Pulmonary artery endothelial cell (primary cell): Measurements from ENCODE around the gene ZFP14. TPM values are rescaled to one million over a fixed set of nuclear protein-coding genes. Genes with fewer than 3 reads are reported as not detected.
"Not testable (repeated sequence)": the region's sequence is repeated elsewhere in the genome, so short reads cannot be mapped to it uniquely, and the experiment has no call there.

ENCODE experiments used
- DNase-seq: peaks from one replicate; pipeline ENCODE4 v3.0.0-alpha.2; 2011; ENCODE audit warnings: low read depth, low spot score
- total RNA-seq: library from RNA; depleted of rRNA; stranded (reverse); fragments of >200 nt; gene quantifications from 2 replicates; pipeline ENCODE4 v1.2.3, GENCODE V29; 2014

Gene ZFP14
- total RNA-seq, 1 donor from 2014 or later = 2.2 TPM

DNA sequence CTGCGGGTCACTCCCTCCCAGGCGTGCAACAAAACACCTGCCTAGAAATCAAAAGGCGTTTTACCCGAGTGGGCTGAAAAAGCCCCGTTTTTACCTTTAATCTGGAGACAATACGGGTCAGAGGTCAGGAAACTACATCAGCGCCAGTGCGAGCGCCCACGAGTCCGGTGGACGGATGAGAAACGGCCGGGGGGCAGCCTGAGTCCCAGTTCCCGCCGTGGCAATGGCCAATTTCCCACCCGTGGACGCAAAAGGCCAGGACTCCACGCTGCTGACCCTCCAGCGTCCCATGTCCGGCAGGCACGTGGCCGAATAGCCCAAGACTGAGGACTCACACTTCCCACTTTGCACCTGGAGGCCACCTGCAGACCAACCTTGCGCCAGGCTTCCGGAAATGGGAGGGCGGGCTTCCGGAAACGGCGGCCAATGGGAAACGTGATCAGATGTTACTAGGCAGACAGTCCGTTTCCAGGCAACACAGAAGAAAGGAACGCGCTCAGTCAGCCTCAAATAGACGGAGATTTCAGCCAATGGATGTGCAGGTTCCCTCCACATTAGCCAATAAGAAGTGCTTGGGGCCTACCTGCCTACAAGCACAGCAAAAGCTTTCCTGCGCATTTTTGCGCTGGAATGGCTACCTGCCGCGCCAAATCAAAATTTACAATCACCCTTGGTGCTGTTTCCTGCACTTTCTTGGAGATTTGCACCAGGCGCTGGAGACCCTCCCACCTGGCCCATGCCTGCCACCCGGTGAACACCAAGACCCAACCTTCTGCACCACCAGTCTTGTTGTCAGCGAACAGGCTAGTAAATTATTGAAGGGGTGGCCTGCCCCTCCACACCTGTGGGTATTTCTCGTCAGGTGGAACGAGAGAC is 47.4 kb downstream of the ZFP14 start:
- DNase-seq = peak; percentile 82

DNA sequence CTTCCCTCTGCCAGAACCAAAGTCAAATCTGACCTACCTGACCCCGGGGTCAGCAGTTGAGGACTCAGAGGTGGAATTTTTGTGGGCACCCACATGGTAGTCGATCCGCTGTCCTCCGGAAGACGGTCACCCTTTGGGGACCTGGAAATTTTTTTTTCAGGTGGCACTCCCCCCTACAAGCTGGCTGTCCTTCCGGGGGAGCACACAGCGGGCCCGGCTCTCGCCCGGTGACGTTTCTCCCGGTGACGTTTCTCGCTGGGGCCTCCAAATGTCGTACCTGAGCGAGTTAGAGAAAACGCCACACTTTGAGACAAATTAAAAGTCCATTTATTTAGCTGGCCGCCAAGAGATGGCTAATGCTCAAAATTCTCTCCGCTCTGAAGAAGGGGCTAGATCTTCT is 48.8 kb downstream of the ZFP14 start:
- no peak for DNase-seq

DNA sequence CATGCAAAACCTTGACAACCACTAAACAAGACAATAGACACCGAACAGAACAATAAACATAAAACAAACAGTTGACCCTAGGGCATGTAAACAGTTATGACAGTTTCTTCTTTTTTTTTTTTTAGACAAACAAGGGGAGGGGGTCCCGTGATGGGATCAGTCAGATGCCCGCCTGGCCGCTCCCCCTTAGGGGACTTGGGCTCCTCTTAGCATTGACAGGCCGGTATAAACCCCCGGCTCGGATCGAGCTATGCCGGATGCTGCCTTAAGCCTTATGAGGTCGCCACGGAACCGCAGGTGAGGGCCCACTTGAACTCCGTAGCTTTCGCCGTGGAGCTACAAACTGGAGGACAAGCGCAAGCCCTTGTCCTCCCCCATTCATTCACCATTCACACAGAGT is 49.5 kb downstream of the ZFP14 start:
- not testable (repeated sequence) for DNase-seq

DNA sequence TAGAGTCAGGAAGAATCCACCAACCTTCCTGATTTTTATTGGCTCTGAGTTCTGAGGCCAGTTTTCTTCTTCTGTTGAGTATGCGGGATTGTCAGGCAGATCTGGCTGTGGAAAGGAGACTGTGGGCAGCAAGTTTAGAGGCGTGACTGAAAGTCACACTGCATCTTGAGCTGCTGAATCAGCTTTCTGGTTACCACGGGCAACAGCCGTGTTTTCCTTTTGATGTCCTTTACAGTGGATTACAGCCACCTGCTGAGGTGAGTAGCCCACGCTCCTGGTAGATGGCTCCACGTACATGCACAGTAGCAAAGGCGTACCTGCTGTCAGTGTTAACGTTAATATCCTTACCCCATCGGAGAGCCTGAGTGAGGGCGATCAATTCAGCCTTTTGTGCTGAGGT is 52.4 kb downstream of the ZFP14 start:
- DNase-seq = not testable (repeated sequence)

DNA sequence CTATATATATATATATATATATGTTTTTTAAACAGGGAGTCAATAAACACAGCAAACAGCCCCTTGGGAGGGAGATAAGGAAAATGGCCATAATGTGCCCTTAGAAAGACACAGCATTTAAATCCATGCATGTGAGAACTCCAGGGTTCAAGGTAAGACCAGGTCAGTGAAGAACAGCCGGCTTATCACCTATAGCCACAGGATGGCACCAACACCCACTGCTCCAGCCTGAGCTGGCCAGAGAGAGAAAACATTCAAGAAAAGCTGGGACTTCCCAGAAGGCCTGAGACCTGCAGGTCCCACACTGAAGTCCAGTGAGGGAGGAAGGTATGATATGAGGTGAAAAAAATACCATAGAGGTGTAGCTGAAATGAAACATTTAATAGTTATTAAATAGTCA is 63.8 kb downstream of the ZFP14 start:
- not testable (repeated sequence) for DNase-seq

DNA sequence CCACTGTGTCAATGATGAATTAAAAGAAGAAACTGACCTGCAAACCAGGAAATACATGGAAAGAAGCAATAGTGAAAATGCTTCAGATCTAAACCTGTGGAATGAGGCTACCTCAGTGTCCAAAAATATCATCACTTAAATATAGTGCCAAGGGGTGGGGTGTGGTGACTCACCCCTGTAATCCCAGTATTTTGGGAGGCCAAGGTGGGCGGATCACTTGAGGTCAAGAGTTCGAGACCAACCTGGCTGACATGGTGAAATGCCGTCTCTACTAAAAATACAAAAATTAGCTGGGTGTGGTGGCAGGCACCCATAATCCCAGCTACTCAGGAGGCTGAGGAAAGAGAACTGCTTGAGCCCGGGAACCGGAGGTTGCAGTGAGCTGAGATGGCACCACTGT is 64.9 kb downstream of the ZFP14 start:
- DNase-seq = not testable (repeated sequence)

DNA sequence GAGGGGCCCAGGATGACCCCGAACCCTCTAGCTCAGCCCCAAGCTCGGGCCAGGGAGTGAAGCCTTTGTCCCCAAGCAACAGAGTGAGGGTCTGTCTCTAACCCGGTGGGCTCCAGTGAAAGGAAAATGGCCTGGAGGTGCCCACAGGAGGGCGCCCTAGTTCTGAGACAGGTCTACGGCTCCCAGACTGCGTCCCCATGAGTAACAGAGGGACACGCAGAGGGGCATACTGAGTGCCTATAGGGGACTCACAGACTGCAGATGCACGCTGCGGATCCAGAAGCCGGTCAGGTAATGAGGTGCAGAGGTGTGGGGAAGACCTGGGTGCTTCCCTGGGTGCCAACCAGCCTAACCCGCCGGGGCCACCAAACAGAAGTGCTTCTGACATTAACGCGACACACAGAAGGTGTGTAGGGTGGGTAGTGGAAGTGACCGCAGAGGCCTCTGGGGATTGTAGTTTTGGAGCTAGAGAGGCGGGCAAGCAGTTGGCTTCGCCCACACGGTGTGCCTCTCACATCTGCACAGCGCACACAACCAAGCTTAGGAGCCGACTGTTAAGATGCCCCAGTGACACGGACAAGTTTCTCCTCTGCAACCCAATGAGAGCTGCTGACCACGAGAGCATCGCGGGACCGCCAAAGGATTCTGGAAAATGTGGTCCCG is 67.8 kb downstream of the ZFP14 start:
- DNase-seq = not testable (repeated sequence)

DNA sequence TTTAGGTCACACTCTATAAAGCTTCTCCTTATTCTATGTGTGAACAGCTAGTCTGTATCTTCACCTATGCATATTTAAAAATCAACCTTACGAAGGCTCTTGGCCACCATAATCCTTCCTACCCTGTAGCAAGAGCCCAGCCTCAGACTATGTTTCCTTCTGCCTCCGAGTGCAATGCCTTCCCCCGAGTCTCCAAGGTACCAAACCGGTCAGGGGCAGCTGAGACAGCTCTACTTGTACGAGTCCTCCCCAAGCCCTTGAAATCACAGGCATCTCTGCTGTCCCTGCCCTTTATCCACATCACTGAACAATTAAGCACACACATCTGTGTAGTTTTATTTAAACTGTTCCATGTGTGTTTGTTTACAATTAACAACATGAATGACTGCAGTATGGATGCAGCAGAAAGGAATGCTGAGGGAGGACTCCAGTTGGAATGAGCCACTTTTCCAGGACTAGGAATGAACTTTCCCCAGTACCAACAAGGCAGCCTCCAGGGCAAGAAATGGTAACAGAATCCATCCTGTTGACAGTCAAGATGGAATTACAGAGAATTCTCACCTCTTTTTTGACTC is 68.5 kb downstream of the ZFP14 start:
- not testable (repeated sequence) for DNase-seq

DNA sequence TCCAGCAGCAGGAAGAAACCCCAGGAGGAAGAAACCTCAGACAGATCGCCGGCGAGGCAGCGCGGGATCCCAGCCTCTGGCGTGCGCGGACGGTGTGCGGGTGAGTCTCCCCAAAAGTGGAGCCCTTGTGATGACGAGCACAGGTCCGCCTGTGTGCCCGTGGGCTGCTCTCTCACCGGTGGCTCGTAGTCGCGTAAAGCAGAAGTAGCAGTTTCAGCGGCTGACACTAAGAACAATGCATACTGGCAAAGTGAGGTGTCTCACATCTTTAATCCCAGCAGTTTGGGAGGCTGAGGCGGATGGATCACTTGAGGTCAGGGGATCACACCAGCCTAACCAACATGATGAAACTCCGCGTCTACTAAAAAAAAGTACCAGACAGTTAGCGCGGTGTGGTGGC is 69.2 kb downstream of the ZFP14 start:
- DNase-seq = not testable (repeated sequence)

DNA sequence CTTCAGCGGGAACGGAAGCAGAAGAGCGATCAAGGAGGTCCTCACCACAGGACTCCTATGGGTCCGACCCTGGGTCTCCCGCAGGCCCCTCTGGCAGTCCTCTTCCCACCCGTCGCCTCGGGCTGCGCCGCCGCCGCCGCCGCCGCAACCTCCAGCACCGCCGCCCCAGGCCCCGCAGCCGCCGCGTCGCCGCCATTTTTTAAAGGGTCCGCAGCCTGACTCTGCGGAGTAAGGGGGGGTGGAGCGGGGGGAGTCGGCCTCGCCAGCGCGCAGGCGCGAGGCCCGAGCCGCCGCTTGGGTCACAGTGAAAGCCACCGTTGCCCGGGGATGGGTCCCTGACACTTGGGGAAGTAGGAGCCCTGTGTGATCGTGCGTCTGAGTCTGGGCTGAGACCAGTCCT is 69.7 kb downstream of the ZFP14 start:
- not testable (repeated sequence) for DNase-seq

DNA sequence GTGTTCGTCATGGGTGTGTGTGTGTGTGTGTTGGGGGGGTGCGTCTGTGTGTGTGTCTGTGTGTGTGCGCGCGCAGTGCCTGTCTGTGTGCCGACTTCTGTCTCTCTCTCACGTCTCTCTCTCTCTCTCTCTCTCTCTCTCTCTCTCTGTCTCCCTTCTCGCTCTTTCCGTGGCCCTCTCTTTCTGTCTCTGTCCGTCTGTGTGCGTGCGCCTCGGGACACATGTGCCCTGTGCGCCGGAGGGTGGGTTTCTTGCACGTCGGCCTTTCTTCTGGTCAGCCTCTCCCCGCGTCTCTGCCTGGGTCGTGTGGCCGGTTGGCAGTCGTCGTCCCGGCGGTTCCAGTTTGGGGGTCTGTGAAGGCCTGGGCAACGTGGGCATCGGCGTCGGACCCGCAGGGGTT is 86.7 kb downstream of the ZFP14 start:
- not testable (repeated sequence) for DNase-seq

Other genes starting within 250 kb of the ZFP14 start
- gene CAPNS1, start 239.1 kb downstream of the ZFP14 start, total RNA-seq = 308 and 425 TPM in 2 replicates
- 6.6 and 10.8 TPM in 2 replicates for gene COX7A1, start 226.8 kb downstream of the ZFP14 start, total RNA-seq
- gene ZNF565, start 164.5 kb downstream of the ZFP14 start, total RNA-seq = 3.9 and 6.6 TPM in 2 replicates
- 99.3 and 102 TPM in 2 replicates for gene ZNF146, start 164.1 kb downstream of the ZFP14 start, total RNA-seq
- gene ZFP82, start 39.4 kb upstream of the ZFP14 start, total RNA-seq = 3.6 and 5.0 TPM in 2 replicates
- gene ZNF566, start 110.4 kb upstream of the ZFP14 start, total RNA-seq = 6.1 and 13.1 TPM in 2 replicates
- 8.2 and 13.9 TPM in 2 replicates for gene ZNF260, start 149.1 kb upstream of the ZFP14 start, total RNA-seq
- 6.7 and 8.7 TPM in 2 replicates for gene ZNF529, start 194.1 kb upstream of the ZFP14 start, total RNA-seq
- 6.5 and 9.1 TPM in 2 replicates for gene ZNF382, start 226.1 kb upstream of the ZFP14 start, total RNA-seq